GM12892 (cell line): Measurements from ENCODE around the gene DAO.

Experiments
- POLR2A ChIP-seq: IDR thresholded peaks from 2 replicates; pipeline ENCODE4 v1.6.1; 2011; ENCODE audit warnings: low read depth, low read length, control low read depth
- POLR2AphosphoS5 ChIP-seq: IDR thresholded peaks from 2 replicates; pipeline ENCODE4 v1.6.1; 2011; ENCODE audit warnings: low read depth, low read length, control low read depth
- TAF1 ChIP-seq: IDR thresholded peaks from 2 replicates; pipeline ENCODE4 v1.6.1; 2011; ENCODE audit warnings: low read depth, mild to moderate bottlenecking, control low read depth, low read length, borderline replicate concordance

DNA sequence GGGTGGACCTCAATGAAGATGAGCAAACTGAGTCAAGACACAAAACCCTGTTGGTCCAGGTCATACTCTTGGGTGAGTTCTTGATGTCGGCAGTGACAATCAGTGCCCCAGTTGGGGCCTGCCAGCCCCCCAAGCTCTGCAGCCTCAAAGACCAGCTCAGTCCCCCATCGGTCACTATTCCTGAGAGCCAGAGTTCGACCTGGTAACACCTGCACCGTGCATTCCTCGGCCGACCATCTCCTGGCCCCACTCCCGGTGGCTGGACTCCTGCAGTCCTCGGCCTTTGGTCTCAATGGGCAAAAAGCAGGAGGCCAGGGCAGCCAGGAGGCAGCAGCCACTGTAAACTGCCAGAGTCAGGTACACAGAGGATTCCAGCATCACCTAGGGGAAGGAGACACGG, 32.5 kb downstream of the DAO start:
- no peak for TF ChIP-seq POLR2AphosphoS5
- TF ChIP-seq POLR2A: no peak
- TF ChIP-seq TAF1: no peak
